Measurements from ENCODE around the gene ASIC4. TPM values are rescaled to one million over a fixed set of nuclear protein-coding genes. Genes with fewer than 3 reads are reported as not detected.

Gene ASIC4
- total and polyA plus RNA-seq, 2 of the 13 experiments (the other 11 are each of a cell fraction or from before 2014, with no cell fraction given): 0.03 TPM; not detected in 1

DNA sequence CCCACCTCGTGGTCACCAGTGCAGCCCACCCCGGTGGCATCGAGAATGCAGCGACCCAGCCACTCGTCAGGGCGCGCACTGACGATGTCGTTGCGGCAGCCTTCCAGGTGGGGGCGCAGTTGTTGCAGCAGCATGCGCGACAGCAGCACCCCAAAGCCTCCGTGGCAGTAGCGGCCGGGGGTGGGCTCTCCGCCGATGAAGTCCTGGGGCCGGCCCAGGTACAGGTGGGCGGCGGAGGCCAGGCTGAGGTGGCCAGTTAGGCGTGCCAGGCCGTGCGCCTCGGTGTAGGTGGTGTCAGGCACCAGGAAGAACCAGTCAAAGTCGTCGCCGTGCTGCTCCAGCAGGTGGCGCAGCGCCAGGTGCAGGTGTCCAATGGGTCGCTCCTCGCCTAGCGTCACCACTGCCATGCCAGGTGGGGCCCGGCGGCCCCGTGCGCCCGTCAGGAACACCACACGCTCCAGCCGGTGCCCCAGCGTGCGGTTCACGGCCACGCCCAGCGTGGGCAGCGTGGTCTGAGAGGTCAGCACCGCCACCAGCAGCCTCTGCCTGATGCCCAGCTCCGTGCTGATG is 27.4 kb downstream of the ASIC4 start (continued):
- TF ChIP-seq, protein P1, sequence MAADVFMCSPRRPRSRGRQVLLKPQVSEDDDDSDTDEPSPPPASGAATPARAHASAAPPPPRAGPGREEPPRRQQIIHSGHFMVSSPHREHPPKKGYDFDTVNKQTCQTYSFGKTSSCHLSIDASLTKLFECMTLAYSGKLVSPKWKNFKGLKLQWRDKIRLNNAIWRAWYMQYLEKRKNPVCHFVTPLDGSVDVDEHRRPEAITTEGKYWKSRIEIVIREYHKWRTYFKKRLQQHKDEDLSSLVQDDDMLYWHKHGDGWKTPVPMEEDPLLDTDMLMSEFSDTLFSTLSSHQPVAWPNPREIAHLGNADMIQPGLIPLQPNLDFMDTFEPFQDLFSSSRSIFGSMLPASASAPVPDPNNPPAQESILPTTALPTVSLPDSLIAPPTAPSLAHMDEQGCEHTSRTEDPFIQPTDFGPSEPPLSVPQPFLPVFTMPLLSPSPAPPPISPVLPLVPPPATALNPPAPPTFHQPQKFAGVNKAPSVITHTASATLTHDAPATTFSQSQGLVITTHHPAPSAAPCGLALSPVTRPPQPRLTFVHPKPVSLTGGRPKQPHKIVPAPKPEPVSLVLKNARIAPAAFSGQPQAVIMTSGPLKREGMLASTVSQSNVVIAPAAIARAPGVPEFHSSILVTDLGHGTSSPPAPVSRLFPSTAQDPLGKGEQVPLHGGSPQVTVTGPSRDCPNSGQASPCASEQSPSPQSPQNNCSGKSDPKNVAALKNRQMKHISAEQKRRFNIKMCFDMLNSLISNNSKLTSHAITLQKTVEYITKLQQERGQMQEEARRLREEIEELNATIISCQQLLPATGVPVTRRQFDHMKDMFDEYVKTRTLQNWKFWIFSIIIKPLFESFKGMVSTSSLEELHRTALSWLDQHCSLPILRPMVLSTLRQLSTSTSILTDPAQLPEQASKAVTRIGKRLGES (CRISPR knock-in tag; IDR thresholded peaks at IDR 0.05; ENCODE audit: borderline replicate concordance): no peak
- TF ChIP-seq, protein P2, sequence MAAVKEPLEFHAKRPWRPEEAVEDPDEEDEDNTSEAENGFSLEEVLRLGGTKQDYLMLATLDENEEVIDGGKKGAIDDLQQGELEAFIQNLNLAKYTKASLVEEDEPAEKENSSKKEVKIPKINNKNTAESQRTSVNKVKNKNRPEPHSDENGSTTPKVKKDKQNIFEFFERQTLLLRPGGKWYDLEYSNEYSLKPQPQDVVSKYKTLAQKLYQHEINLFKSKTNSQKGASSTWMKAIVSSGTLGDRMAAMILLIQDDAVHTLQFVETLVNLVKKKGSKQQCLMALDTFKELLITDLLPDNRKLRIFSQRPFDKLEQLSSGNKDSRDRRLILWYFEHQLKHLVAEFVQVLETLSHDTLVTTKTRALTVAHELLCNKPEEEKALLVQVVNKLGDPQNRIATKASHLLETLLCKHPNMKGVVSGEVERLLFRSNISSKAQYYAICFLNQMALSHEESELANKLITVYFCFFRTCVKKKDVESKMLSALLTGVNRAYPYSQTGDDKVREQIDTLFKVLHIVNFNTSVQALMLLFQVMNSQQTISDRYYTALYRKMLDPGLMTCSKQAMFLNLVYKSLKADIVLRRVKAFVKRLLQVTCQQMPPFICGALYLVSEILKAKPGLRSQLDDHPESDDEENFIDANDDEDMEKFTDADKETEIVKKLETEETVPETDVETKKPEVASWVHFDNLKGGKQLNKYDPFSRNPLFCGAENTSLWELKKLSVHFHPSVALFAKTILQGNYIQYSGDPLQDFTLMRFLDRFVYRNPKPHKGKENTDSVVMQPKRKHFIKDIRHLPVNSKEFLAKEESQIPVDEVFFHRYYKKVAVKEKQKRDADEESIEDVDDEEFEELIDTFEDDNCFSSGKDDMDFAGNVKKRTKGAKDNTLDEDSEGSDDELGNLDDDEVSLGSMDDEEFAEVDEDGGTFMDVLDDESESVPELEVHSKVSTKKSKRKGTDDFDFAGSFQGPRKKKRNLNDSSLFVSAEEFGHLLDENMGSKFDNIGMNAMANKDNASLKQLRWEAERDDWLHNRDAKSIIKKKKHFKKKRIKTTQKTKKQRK (IDR thresholded peaks at IDR 0.05; ENCODE audit: low read length): no peak
- TF ChIP-seq CREM (IDR thresholded peaks at IDR 0.05) (no peak), CREM (CRISPR knock-in tag; IDR thresholded peaks at IDR 0.05) (no peak), PAX8 (CRISPR knock-in tag; IDR thresholded peaks at IDR 0.05; ENCODE audit: borderline replicate concordance) (peak; percentile 96), ZNF20 (CRISPR knock-in tag; IDR thresholded peaks at IDR 0.05) (no peak), MIER2 (CRISPR knock-in tag; IDR thresholded peaks at IDR 0.05) (peak; percentile 74), NCOR1 (IDR thresholded peaks at IDR 0.05; ENCODE audit: borderline replicate concordance, low read length) (no peak), RFX5 (IDR thresholded peaks at IDR 0.05; ENCODE audit: low read depth, low read length) (no peak; the same call in none of the 2 replicates), FOXK1 (CRISPR knock-in tag; IDR thresholded peaks at IDR 0.05; ENCODE audit: borderline replicate concordance, low read depth) (peak; percentile 57), ZNF432 (CRISPR knock-in tag; IDR thresholded peaks at IDR 0.05; ENCODE audit: borderline replicate concordance) (no peak), KLF11 (CRISPR knock-in tag; IDR thresholded peaks at IDR 0.05) (no peak), ZNF737 (CRISPR knock-in tag; IDR thresholded peaks at IDR 0.05; ENCODE audit: borderline replicate concordance) (no peak), HOXA7 (CRISPR knock-in tag; IDR thresholded peaks at IDR 0.05) (0 out of 2 replicates have a peak, but pooled peaks have one; percentile 66)
- TF ChIP-seq, protein P3, sequence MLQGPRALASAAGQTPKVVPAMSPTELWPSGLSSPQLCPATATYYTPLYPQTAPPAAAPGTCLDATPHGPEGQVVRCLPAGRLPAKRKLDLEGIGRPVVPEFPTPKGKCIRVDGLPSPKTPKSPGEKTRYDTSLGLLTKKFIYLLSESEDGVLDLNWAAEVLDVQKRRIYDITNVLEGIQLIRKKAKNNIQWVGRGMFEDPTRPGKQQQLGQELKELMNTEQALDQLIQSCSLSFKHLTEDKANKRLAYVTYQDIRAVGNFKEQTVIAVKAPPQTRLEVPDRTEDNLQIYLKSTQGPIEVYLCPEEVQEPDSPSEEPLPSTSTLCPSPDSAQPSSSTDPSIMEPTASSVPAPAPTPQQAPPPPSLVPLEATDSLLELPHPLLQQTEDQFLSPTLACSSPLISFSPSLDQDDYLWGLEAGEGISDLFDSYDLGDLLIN (CRISPR knock-in tag; IDR thresholded peaks at IDR 0.05; ENCODE audit: borderline replicate concordance): no peak
- TF ChIP-seq, protein P4, sequence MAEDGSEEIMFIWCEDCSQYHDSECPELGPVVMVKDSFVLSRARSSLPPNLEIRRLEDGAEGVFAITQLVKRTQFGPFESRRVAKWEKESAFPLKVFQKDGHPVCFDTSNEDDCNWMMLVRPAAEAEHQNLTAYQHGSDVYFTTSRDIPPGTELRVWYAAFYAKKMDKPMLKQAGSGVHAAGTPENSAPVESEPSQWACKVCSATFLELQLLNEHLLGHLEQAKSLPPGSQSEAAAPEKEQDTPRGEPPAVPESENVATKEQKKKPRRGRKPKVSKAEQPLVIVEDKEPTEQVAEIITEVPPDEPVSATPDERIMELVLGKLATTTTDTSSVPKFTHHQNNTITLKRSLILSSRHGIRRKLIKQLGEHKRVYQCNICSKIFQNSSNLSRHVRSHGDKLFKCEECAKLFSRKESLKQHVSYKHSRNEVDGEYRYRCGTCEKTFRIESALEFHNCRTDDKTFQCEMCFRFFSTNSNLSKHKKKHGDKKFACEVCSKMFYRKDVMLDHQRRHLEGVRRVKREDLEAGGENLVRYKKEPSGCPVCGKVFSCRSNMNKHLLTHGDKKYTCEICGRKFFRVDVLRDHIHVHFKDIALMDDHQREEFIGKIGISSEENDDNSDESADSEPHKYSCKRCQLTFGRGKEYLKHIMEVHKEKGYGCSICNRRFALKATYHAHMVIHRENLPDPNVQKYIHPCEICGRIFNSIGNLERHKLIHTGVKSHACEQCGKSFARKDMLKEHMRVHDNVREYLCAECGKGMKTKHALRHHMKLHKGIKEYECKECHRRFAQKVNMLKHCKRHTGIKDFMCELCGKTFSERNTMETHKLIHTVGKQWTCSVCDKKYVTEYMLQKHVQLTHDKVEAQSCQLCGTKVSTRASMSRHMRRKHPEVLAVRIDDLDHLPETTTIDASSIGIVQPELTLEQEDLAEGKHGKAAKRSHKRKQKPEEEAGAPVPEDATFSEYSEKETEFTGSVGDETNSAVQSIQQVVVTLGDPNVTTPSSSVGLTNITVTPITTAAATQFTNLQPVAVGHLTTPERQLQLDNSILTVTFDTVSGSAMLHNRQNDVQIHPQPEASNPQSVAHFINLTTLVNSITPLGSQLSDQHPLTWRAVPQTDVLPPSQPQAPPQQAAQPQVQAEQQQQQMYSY (CRISPR knock-in tag; IDR thresholded peaks at IDR 0.05): no peak
- TF ChIP-seq, protein P5, sequence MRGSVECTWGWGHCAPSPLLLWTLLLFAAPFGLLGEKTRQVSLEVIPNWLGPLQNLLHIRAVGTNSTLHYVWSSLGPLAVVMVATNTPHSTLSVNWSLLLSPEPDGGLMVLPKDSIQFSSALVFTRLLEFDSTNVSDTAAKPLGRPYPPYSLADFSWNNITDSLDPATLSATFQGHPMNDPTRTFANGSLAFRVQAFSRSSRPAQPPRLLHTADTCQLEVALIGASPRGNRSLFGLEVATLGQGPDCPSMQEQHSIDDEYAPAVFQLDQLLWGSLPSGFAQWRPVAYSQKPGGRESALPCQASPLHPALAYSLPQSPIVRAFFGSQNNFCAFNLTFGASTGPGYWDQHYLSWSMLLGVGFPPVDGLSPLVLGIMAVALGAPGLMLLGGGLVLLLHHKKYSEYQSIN (CRISPR knock-in tag; IDR thresholded peaks at IDR 0.05; ENCODE audit: borderline replicate concordance): no peak

Measured in HepG2 (cell line).